ENCODE results near the gene ABHD16A. TPM values are rescaled to one million over a fixed set of nuclear protein-coding genes. Genes with fewer than 3 reads are reported as not detected.
"Not testable (repeated sequence)": the region's sequence is repeated elsewhere in the genome, so short reads cannot be mapped to it uniquely, and the experiment has no call there.

Gene ABHD16A
- total RNA-seq, 2 experiments from 2014 or later = 28.6 to 32.7 TPM

- Histone ChIP-seq H2AFZ (ENCODE audit: low read length) (no peak overlapping the region), H3K4me1 (ENCODE audit: insufficient read depth, low read length, poor library complexity, severe bottlenecking) (peaks cover 10% of the 10 kb centered on the region), H3K4me3 (ENCODE audit: low read depth, low read length, poor library complexity, severe bottlenecking) (no peak overlapping the region), H4K20me1 (ENCODE audit: insufficient read depth, low read length) (no peaks in the 10 kb centered on the region), H3K9me3 (ENCODE audit: low read length) (no peaks in the 10 kb centered on the region), H3K36me3 (ENCODE audit: insufficient read depth, low read length) (no peaks in the 10 kb centered on the region), H3K27ac (ENCODE audit: low read depth, low read length, poor library complexity, severe bottlenecking) (no peak overlapping the region), H3K79me2 (ENCODE audit: insufficient read depth, low read depth, low read length) (no peaks in the 10 kb centered on the region), H3K9me2 (ENCODE audit: insufficient read depth, low read length) (no peaks in the 10 kb centered on the region), H3K4me2 (ENCODE audit: low read length) (no peak overlapping the region)
- TF ChIP-seq EZH2phosphoT487 (IDR thresholded peaks at IDR 0.05; ENCODE audit: borderline replicate concordance, low read depth, low read length) (no peak), CTCF (conservative IDR thresholded peaks at IDR 0.05; ENCODE audit: low read length) (no peak)
- BruUV-seq (replicated peaks) = no TSS peak
- POLR2A ChIA-PET = interaction anchor here (1.0 kb wide), 1 partner anchor 116 kb away, joined by 3 read pairs; the partner anchor contains the start of gene HSPA1B
- CTCF ChIA-PET (ENCODE audit: unreplicated experiment) = interaction anchor here (0.6 kb wide), 1 partner anchor 112 kb away, joined by 3 read pairs; no protein-coding TSS in a partner anchor
- intact Hi-C loops (cut with micrococcal nuclease; ENCODE audit: unreplicated experiment) = no loop called here
- DNase-seq (ENCODE audit: low spot score) = no peak
These were observed 7.5 kb upstream of the ABHD16A start for GRCh38 chr6:31710523-31711219.

GRCh38 chr6:31709157-31709556, 6.0 kb upstream of the ABHD16A start:
- H3K9me3 ChIP-seq (ENCODE audit: low read length); H3K4me1 ChIP-seq (ENCODE audit: insufficient read depth, low read length, poor library complexity, severe bottlenecking); H3K4me2 ChIP-seq (ENCODE audit: low read length); H4K20me1 ChIP-seq (ENCODE audit: insufficient read depth, low read length); H3K27ac ChIP-seq (ENCODE audit: low read depth, low read length, poor library complexity, severe bottlenecking); H2AFZ ChIP-seq (ENCODE audit: low read length); H3K4me3 ChIP-seq (ENCODE audit: low read depth, low read length, poor library complexity, severe bottlenecking); H3K79me2 ChIP-seq (ENCODE audit: insufficient read depth, low read depth, low read length); BruUV-seq (replicated peaks); H3K9me2 ChIP-seq (ENCODE audit: insufficient read depth, low read length); H3K36me3 ChIP-seq (ENCODE audit: insufficient read depth, low read length); DNase-seq (ENCODE audit: low spot score); CTCF ChIA-PET (ENCODE audit: unreplicated experiment): not testable (repeated sequence)
- POLR2A ChIA-PET = interaction anchor here (0.6 kb wide), 2 partner anchors 26 to 99 kb away, joined by 3 read pairs; no protein-coding TSS in a partner anchor
- intact Hi-C loops (cut with micrococcal nuclease; ENCODE audit: unreplicated experiment) = loop anchor here (10.0 kb wide), 1 partner anchor 246 kb away; the partner anchor contains the start of genes NELFE and SKIC2

GRCh38 chr6:31708224-31708623, 5.1 kb upstream of the ABHD16A start:
- no peaks in the 10 kb centered on the region for H4K20me1 ChIP-seq (ENCODE audit: insufficient read depth, low read length)
- no peak overlapping the region for H3K27ac ChIP-seq (ENCODE audit: low read depth, low read length, poor library complexity, severe bottlenecking)
- ChIA-PET CTCF (ENCODE audit: unreplicated experiment) (no interaction called here), POLR2A (interaction anchor here (0.6 to 0.7 kb wide), 2 partner anchors 27 to 45 kb away, joined by 3 read pairs; no protein-coding TSS in a partner anchor)
- no peak for DNase-seq (ENCODE audit: low spot score)
- intact Hi-C loops (cut with micrococcal nuclease; ENCODE audit: unreplicated experiment) = loop anchor here (10.0 kb wide), 1 partner anchor 247 kb away; the partner anchor contains the start of genes NELFE and SKIC2
- H3K9me3 ChIP-seq (ENCODE audit: low read length) = no peaks in the 10 kb centered on the region
- no peaks in the 10 kb centered on the region for H3K9me2 ChIP-seq (ENCODE audit: insufficient read depth, low read length)
- no peak overlapping the region for H3K4me2 ChIP-seq (ENCODE audit: low read length)
- H2AFZ ChIP-seq (ENCODE audit: low read length) = no peak overlapping the region
- H3K79me2 ChIP-seq (ENCODE audit: insufficient read depth, low read depth, low read length) = no peaks in the 10 kb centered on the region
- H3K36me3 ChIP-seq (ENCODE audit: insufficient read depth, low read length) = no peaks in the 10 kb centered on the region
- BruUV-seq (replicated peaks) = no TSS peak
- no peak overlapping the region for H3K4me3 ChIP-seq (ENCODE audit: low read depth, low read length, poor library complexity, severe bottlenecking)
- H3K4me1 ChIP-seq (ENCODE audit: insufficient read depth, low read length, poor library complexity, severe bottlenecking) = peaks cover 16% of the 10 kb centered on the region
- no peak for TF ChIP-seq CTCF (conservative IDR thresholded peaks at IDR 0.05; ENCODE audit: low read length)
- TF ChIP-seq EZH2phosphoT487 (IDR thresholded peaks at IDR 0.05; ENCODE audit: borderline replicate concordance, low read depth, low read length) = no peak

Data from OCI-LY7 (cell line).